MM.1S (cell line): ENCODE data around the gene TCEAL8.

ENCODE experiments used
- DNase-seq: peaks from one replicate; pipeline ENCODE4 v3.0.0-alpha.2; 2015
- H2AFZ ChIP-seq: fragments of 300-600 bp; sonication (generic); 2 replicates; pipeline ENCODE4 v1.6.0; 2016; ENCODE audit warnings: antibody characterized with exemption, low read length
- H3F3A ChIP-seq: fragments of 300-600 bp; sonication (generic); 2 replicates; pipeline ENCODE4 v1.6.1; 2016; ENCODE audit warnings: mild to moderate bottlenecking, antibody characterized with exemption, low read length, moderate library complexity, mixed read lengths; ENCODE audit not compliant: insufficient read depth
- H3K27ac ChIP-seq: fragments of 300-600 bp; sonication (generic); 2 replicates; pipeline ENCODE4 v1.5.1; 2016; ENCODE audit warnings: mild to moderate bottlenecking, low read length
- H3K27me3 ChIP-seq: fragments of 300-600 bp; sonication (generic); replicated peaks from 2 replicates; pipeline ENCODE4 v1.6.0; 2016; ENCODE audit warnings: low read length; ENCODE audit not compliant: insufficient read depth
- H3K36me3 ChIP-seq: fragments of 300-600 bp; sonication (generic); replicated peaks from 2 replicates; pipeline ENCODE4 v1.6.1; 2016; ENCODE audit warnings: mild to moderate bottlenecking, low read length, mixed read lengths; ENCODE audit not compliant: insufficient read depth
- H3K4me1 ChIP-seq: fragments of 300-600 bp; sonication (generic); 2 replicates; pipeline ENCODE4 v1.6.1; 2016; ENCODE audit warnings: low read length, mixed read lengths
- H3K4me2 ChIP-seq: fragments of 300-600 bp; sonication (generic); 2 replicates; pipeline ENCODE4 v1.6.0; 2016; ENCODE audit warnings: low read depth, low read length
- H3K4me3 ChIP-seq: fragments of 300-600 bp; sonication (generic); 2 replicates; pipeline ENCODE4 v1.5.1; 2016; ENCODE audit warnings: low read length, mixed read lengths
- H3K79me2 ChIP-seq: fragments of 300-600 bp; sonication (generic); 2 replicates; pipeline ENCODE4 v1.6.1; 2016; ENCODE audit warnings: mixed run types, low read length, mixed read lengths
- H3K9ac ChIP-seq: fragments of 300-600 bp; sonication (generic); 2 replicates; pipeline ENCODE4 v1.6.1; 2016; ENCODE audit warnings: low read length, mixed read lengths
- H3K9me2 ChIP-seq: fragments of 300-600 bp; sonication (generic); replicated peaks from 2 replicates; pipeline ENCODE4 v1.6.1; 2016; ENCODE audit warnings: mild to moderate bottlenecking, low read length, mixed read lengths; ENCODE audit not compliant: insufficient read depth
- H3K9me3 ChIP-seq: fragments of 300-600 bp; sonication (generic); replicated peaks from 2 replicates; pipeline ENCODE4 v1.6.1; 2016; ENCODE audit warnings: mild to moderate bottlenecking, low read length, mixed read lengths; ENCODE audit not compliant: insufficient read depth
- H4K20me1 ChIP-seq: fragments of 300-600 bp; sonication (generic); 2 replicates; pipeline ENCODE4 v1.6.1; 2016; ENCODE audit warnings: mild to moderate bottlenecking, low read length, moderate library complexity, mixed read lengths; ENCODE audit not compliant: insufficient read depth
- EZH2 ChIP-seq: fragments of 300-600 bp; sonication (generic); optimal IDR thresholded peaks from 2 replicates; pipeline ENCODE3; 2017; ENCODE audit warnings: low read depth, mild to moderate bottlenecking, antibody characterized with exemption, low read length, mixed read lengths
- EZH2phosphoT487 ChIP-seq: fragments of 300-600 bp; sonication (generic); IDR thresholded peaks from 2 replicates; pipeline ENCODE4 v1.6.1; 2018; ENCODE audit warnings: antibody characterized with exemption, low read length
- TF ChIP-seq, protein P1 (sequence below): fragments of 300-600 bp; sonication (generic); IDR thresholded peaks from 2 replicates; pipeline ENCODE4 v1.5.1; 2016; ENCODE audit warnings: antibody characterized with exemption, low read length, mixed read lengths

TCEAL8 gene, protein sequence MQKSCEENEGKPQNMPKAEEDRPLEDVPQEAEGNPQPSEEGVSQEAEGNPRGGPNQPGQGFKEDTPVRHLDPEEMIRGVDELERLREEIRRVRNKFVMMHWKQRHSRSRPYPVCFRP

DNA sequence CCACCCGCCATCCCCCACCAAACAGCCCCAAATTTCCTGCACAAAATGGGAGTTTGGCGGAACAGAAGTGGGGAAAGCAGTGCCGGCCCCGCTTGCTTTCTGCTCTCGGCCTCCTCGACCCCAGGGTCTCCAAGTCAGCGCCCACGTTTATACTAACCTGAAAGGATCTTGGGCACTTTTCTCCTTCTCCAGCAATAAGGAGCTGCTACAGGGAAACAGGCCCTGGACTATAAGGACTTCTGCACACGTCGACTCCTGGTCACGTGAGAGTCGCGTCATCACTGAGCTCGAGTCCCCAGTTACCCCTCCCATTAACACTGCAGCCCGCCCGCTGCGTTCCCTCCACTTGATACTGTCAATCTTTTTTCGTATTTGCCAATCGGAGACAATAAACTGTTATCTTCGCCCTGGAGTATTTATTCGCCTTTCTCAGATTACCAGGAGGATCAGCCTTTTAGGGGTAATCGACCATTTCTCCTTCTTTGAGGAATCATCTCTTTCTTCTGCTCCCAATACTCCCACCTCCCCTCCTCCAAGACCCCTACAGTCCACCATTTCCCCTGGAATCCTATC is at the start of gene TCEAL8:
Gene TCEAL8 (minus strand): TSS at position 235 of the 573 bp plus-strand sequence. CDS start 1,176 bp downstream, outside the sequence.
- peak within 1 kb of the TSS; percentile 22; the same call in 1 of the 2 replicates for H3K27ac ChIP-seq
- no peaks in the 10 kb centered on the region for H3K9me2 ChIP-seq
- no peaks in the 10 kb centered on the region for H3K27me3 ChIP-seq
- H2AFZ ChIP-seq: peak within 1 kb of the TSS; percentile 79
- H3F3A ChIP-seq: no peaks in the 10 kb centered on the region
- peak within 1 kb of the TSS; percentile 74 for H3K9ac ChIP-seq
- no peaks in the 10 kb centered on the region for H4K20me1 ChIP-seq
- TF ChIP-seq, protein P1, sequence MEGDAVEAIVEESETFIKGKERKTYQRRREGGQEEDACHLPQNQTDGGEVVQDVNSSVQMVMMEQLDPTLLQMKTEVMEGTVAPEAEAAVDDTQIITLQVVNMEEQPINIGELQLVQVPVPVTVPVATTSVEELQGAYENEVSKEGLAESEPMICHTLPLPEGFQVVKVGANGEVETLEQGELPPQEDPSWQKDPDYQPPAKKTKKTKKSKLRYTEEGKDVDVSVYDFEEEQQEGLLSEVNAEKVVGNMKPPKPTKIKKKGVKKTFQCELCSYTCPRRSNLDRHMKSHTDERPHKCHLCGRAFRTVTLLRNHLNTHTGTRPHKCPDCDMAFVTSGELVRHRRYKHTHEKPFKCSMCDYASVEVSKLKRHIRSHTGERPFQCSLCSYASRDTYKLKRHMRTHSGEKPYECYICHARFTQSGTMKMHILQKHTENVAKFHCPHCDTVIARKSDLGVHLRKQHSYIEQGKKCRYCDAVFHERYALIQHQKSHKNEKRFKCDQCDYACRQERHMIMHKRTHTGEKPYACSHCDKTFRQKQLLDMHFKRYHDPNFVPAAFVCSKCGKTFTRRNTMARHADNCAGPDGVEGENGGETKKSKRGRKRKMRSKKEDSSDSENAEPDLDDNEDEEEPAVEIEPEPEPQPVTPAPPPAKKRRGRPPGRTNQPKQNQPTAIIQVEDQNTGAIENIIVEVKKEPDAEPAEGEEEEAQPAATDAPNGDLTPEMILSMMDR: no peak
- no peak for TF ChIP-seq EZH2
- TF ChIP-seq EZH2phosphoT487: no peak
- H3K4me2 ChIP-seq: peak within 1 kb of the TSS; percentile 67
- no peaks in the 10 kb centered on the region for H3K36me3 ChIP-seq
- DNase-seq: peak; percentile 71
- no peaks in the 10 kb centered on the region for H3K9me3 ChIP-seq
- no peaks in the 10 kb centered on the region for H3K4me1 ChIP-seq
- peaks cover 9% of the 10 kb centered on the region for H3K79me2 ChIP-seq
- H3K4me3 ChIP-seq: peak within 1 kb of the TSS; percentile 75

DNA sequence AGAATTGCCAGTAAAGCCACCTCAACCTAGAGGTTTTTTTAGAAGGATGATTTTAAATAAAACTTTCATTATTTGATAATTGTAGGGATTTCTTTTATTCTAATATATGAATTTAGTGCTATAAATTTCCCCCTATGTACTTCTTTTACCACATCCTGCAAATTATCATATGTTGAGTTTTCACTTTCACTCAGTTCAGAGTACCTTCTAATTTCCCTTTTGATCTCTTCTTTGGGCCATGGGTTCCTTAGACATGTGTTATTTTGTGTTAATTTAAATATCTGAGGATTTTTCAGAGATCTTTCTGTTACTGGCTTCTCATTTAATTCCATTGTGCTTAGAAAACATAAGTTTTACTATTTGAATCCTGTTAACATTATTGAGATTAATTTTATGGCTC is 49.8 kb upstream of the TCEAL8 start:
- no peaks in the 10 kb centered on the region for H3K4me1 ChIP-seq
- H3K4me3 ChIP-seq: no peak overlapping the region
- no peak overlapping the region for H3K4me2 ChIP-seq
- no peaks in the 10 kb centered on the region for H3K36me3 ChIP-seq
- H3K79me2 ChIP-seq: no peaks in the 10 kb centered on the region
- H3F3A ChIP-seq: no peaks in the 10 kb centered on the region
- no peaks in the 10 kb centered on the region for H3K9me3 ChIP-seq
- no peaks in the 10 kb centered on the region for H3K27me3 ChIP-seq
- H3K9ac ChIP-seq: no peak overlapping the region
- H3K9me2 ChIP-seq: no peaks in the 10 kb centered on the region
- DNase-seq: no peak
- no peaks in the 10 kb centered on the region for H4K20me1 ChIP-seq
- TF ChIP-seq, protein P1: no peak
- TF ChIP-seq EZH2phosphoT487 (no peak), EZH2 (no peak)
- H2AFZ ChIP-seq: no peak overlapping the region
- no peak overlapping the region for H3K27ac ChIP-seq

DNA sequence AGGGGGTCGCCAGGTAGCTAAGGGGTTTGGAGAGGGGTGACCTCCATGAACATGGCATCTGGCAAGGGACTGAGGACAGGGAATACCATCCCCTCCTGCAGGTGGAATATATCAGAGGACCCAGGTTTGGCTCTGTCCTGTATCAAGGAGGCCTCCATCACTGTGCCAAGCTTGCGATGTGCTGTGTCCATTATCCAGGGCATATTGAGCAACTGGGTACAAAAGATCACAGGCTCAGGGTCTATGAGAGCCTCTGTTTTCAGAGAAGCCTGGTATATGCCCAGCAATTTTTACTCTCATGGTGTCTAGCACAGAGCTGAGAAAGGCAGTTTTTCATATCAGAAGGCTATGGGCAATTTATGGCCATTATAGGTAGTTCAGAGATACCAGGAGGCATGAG is 38.2 kb upstream of the TCEAL8 start:
- Histone ChIP-seq H3K9me2 (no peaks in the 10 kb centered on the region), H3K9me3 (no peaks in the 10 kb centered on the region), H2AFZ (no peak overlapping the region), H3K9ac (no peak overlapping the region), H3K4me3 (no peak overlapping the region), H3K27ac (no peak overlapping the region), H3F3A (no peaks in the 10 kb centered on the region), H3K27me3 (no peaks in the 10 kb centered on the region), H3K36me3 (no peaks in the 10 kb centered on the region), H3K4me1 (no peaks in the 10 kb centered on the region), H3K79me2 (no peaks in the 10 kb centered on the region), H3K4me2 (no peak overlapping the region), H4K20me1 (no peaks in the 10 kb centered on the region)
- TF ChIP-seq EZH2phosphoT487: no peak
- TF ChIP-seq, protein P1: no peak
- no peak for TF ChIP-seq EZH2
- DNase-seq: no peak
